ENCODE data around the gene HMG20A.

Gene HMG20A

GRCh38 chr15:77489647-77490046, 69.0 kb downstream of the HMG20A start:
- no peak for DNase-seq (ENCODE audit: low read depth in 1 of 2, low spot score in 1 of 2)
- TF ChIP-seq JUND (IDR thresholded peaks at IDR 0.05; ENCODE audit: low read depth): no peak
- in situ Hi-C loops (cut with HindIII; ENCODE audit: low pct_unique_long_range_greater_than_20kb, low sequenced_read_pairs): no loop called here

- TF ChIP-seq JUND (IDR thresholded peaks at IDR 0.05; ENCODE audit: low read depth): no peak
- in situ Hi-C loops (cut with HindIII; ENCODE audit: low pct_unique_long_range_greater_than_20kb, low sequenced_read_pairs): no loop called here
- DNase-seq (ENCODE audit: low read depth in 1 of 2, low spot score in 1 of 2): no peak
Observed at GRCh38 chr15:77493324-77493907, 72.7 kb downstream of the HMG20A start.

GRCh38 chr15:77494073-77494867, 73.6 kb downstream of the HMG20A start:
- DNase-seq (ENCODE audit: low read depth in 1 of 2, low spot score in 1 of 2): no peak
- in situ Hi-C loops (cut with HindIII; ENCODE audit: low pct_unique_long_range_greater_than_20kb, low sequenced_read_pairs): no loop called here
- no peak for TF ChIP-seq JUND (IDR thresholded peaks at IDR 0.05; ENCODE audit: low read depth)

- no peak for TF ChIP-seq JUND (IDR thresholded peaks at IDR 0.05; ENCODE audit: low read depth)
- no peak for DNase-seq (ENCODE audit: low read depth in 1 of 2, low spot score in 1 of 2)
- in situ Hi-C loops (cut with HindIII; ENCODE audit: low pct_unique_long_range_greater_than_20kb, low sequenced_read_pairs): no loop called here
Observed at GRCh38 chr15:77494964-77495363, 74.3 kb downstream of the HMG20A start.

- no peak for TF ChIP-seq JUND (IDR thresholded peaks at IDR 0.05; ENCODE audit: low read depth)
- in situ Hi-C loops (cut with HindIII; ENCODE audit: low pct_unique_long_range_greater_than_20kb, low sequenced_read_pairs): no loop called here
- DNase-seq (ENCODE audit: low read depth in 1 of 2, low spot score in 1 of 2): no peak
Observed at GRCh38 chr15:77495838-77496596, 75.3 kb downstream of the HMG20A start.

GRCh38 chr15:77496715-77497109, 76.0 kb downstream of the HMG20A start:
- DNase-seq (ENCODE audit: low read depth in 1 of 2, low spot score in 1 of 2): peak in 1 of 2 experiments; percentile 61
- no peak for TF ChIP-seq JUND (IDR thresholded peaks at IDR 0.05; ENCODE audit: low read depth)
- in situ Hi-C loops (cut with HindIII; ENCODE audit: low pct_unique_long_range_greater_than_20kb, low sequenced_read_pairs): no loop called here

GRCh38 chr15:77497110-77497737, 76.5 kb downstream of the HMG20A start:
- DNase-seq (ENCODE audit: low read depth in 1 of 2, low spot score in 1 of 2): peak in 1 of 2 experiments; percentile 79
- TF ChIP-seq JUND (IDR thresholded peaks at IDR 0.05; ENCODE audit: low read depth): no peak
- in situ Hi-C loops (cut with HindIII; ENCODE audit: low pct_unique_long_range_greater_than_20kb, low sequenced_read_pairs): no loop called here

GRCh38 chr15:77497942-77498361, 77.3 kb downstream of the HMG20A start:
- DNase-seq (ENCODE audit: low read depth in 1 of 2, low spot score in 1 of 2): no peak
- TF ChIP-seq JUND (IDR thresholded peaks at IDR 0.05; ENCODE audit: low read depth): no peak
- in situ Hi-C loops (cut with HindIII; ENCODE audit: low pct_unique_long_range_greater_than_20kb, low sequenced_read_pairs): no loop called here

- TF ChIP-seq JUND (IDR thresholded peaks at IDR 0.05; ENCODE audit: low read depth): no peak
- in situ Hi-C loops (cut with HindIII; ENCODE audit: low pct_unique_long_range_greater_than_20kb, low sequenced_read_pairs): no loop called here
- DNase-seq (ENCODE audit: low read depth in 1 of 2, low spot score in 1 of 2): no peak
Observed at GRCh38 chr15:77499087-77499760, 78.5 kb downstream of the HMG20A start.

- in situ Hi-C loops (cut with HindIII; ENCODE audit: low pct_unique_long_range_greater_than_20kb, low sequenced_read_pairs): no loop called here
- DNase-seq (ENCODE audit: low read depth in 1 of 2, low spot score in 1 of 2): peak in 1 of 2 experiments; percentile 38
- no peak for TF ChIP-seq JUND (IDR thresholded peaks at IDR 0.05; ENCODE audit: low read depth)
Observed at GRCh38 chr15:77500989-77501388, 80.3 kb downstream of the HMG20A start.

GRCh38 chr15:77502379-77503095, 81.8 kb downstream of the HMG20A start:
- in situ Hi-C loops (cut with HindIII; ENCODE audit: low pct_unique_long_range_greater_than_20kb, low sequenced_read_pairs): no loop called here
- TF ChIP-seq JUND (IDR thresholded peaks at IDR 0.05; ENCODE audit: low read depth): no peak
- no peak for DNase-seq (ENCODE audit: low read depth in 1 of 2, low spot score in 1 of 2)

Data from T47D (cell line).